Left cardiac atrium (tissue), 4 donors: ENCODE results near the gene PCSK5. TPM values are rescaled to one million over a fixed set of nuclear protein-coding genes. Genes with fewer than 3 reads are reported as not detected.
"Not testable (repeated sequence)": the region's sequence is repeated elsewhere in the genome, so short reads cannot be mapped to it uniquely, and the experiment has no call there.

Experiments used
- ATAC-seq, 2 donors: fragments of 200-7000 bp; cut with Tn5 transposase; one replicate each; pipeline ENCODE4 v1.9.1; 2020; ENCODE audit warnings: mild to moderate bottlenecking in 2 of 2, moderate library complexity in 2 of 2
- DNase-seq: peaks from one replicate; pipeline ENCODE4 v3.0.0-alpha.2; 2020
- intact Hi-C, 2 donors: fragments of 100-400 bp; cut with DNase I; formaldehyde crosslinking; loops; one replicate each; pipeline versions ENCODE4 v1.14.1 to v1.15.1; 2022 to 2023
- total RNA-seq, 2 donors: library from RNA; stranded (reverse); fragmentation: NEBNext Ultra II Directional; extraction: Animal tissue kit (Norgen Biotek cat#: 25700); gene quantifications; one replicate each; pipeline ENCODE4 v1.2.1, GENCODE V29; 2021
- donor health status: DM: no; HTN: yes; CAD: no.
- donor health status: DM: no; HTN: yes; CAD: no; lungs with severe emphysema.
- donor health status: DM: yes; HTN: yes; CAD: no.
- donor health status: Dilated cardiomyopathy.

The PCSK5 gene
- total RNA-seq, 2 donors from 2014 or later, result 7.9 to 9.3 TPM

GRCh38 chr9:75880618-75881017, 9.9 kb upstream of the PCSK5 start:
- intact Hi-C loops, result no loop called here
- ATAC-seq (no peak), DNase-seq (no peak)

GRCh38 chr9:75881761-75882160, 8.7 kb upstream of the PCSK5 start:
- ATAC-seq (no peak), DNase-seq (no peak)
- intact Hi-C loops, result no loop called here

- intact Hi-C loops, result no loop called here
- ATAC-seq, result no peak
- DNase-seq, result no peak
Observed at GRCh38 chr9:75885652-75886051, 4.8 kb upstream of the PCSK5 start.

GRCh38 chr9:75889577-75889976, 896 bp upstream of the PCSK5 start:
- intact Hi-C loops, result no loop called here
- peak in 1 of 2 donors; percentile 2 for ATAC-seq
- DNase-seq, result peak; percentile 25

GRCh38 chr9:75889977-75890471, 449 bp upstream of the PCSK5 start:
- ATAC-seq, result peak; percentile 32 to 52
- intact Hi-C loops, result loop anchor here in 1 of 2 donors (5.0 kb wide), 2 partner anchors 62 to 412 kb away; no protein-coding TSS in a partner anchor

GRCh38 chr9:75891277-75891741, 836 bp downstream of the PCSK5 start:
- intact Hi-C loops, result loop anchor here in 1 of 2 donors (5.0 kb wide), 2 partner anchors 61 to 411 kb away; no protein-coding TSS in a partner anchor
- peak; percentile 4 to 13 for ATAC-seq
- peak; percentile 37 for DNase-seq

More at GRCh38 chr9:75889977-75890471, 449 bp upstream of the PCSK5 start:
- DNase-seq, result peak; percentile 36

- intact Hi-C loops, result loop anchor here in 1 of 2 donors (5.0 kb wide), 2 partner anchors 61 to 411 kb away; no protein-coding TSS in a partner anchor
- no peak for ATAC-seq
- peak; percentile 30 for DNase-seq
Observed at GRCh38 chr9:75891771-75892215, 1.3 kb downstream of the PCSK5 start.

- ATAC-seq, result peak; percentile 2 to 5
- peak; percentile 44 for DNase-seq
- intact Hi-C loops, result loop anchor here in 1 of 2 donors (5.0 kb wide), 2 partner anchors 60 to 410 kb away; no protein-coding TSS in a partner anchor
Observed at GRCh38 chr9:75892216-75892911, 1.9 kb downstream of the PCSK5 start.

GRCh38 chr9:75893106-75893505, 2.6 kb downstream of the PCSK5 start:
- ATAC-seq, result no peak
- DNase-seq, result no peak
- intact Hi-C loops, result loop anchor here in 1 of 2 donors (5.0 kb wide), 2 partner anchors 59 to 409 kb away; no protein-coding TSS in a partner anchor

GRCh38 chr9:75894566-75894965, 4.1 kb downstream of the PCSK5 start:
- ATAC-seq, result no peak
- intact Hi-C loops, result loop anchor here in 1 of 2 donors (5.0 kb wide), 2 partner anchors 58 to 408 kb away; no protein-coding TSS in a partner anchor
- no peak for DNase-seq

- intact Hi-C loops, result no loop called here
- ATAC-seq, result no peak
- DNase-seq, result no peak
Observed at GRCh38 chr9:75895112-75895511, 4.6 kb downstream of the PCSK5 start.

- ATAC-seq (peak; percentile 7 to 31), DNase-seq (no peak)
- intact Hi-C loops, result no loop called here
Observed at GRCh38 chr9:75896193-75896592, 5.7 kb downstream of the PCSK5 start.

- DNase-seq, ATAC-seq, intact Hi-C loops: not testable (repeated sequence)
Observed at GRCh38 chr9:75900893-75901524, 10.5 kb downstream of the PCSK5 start.

GRCh38 chr9:75903785-75904360, 13.4 kb downstream of the PCSK5 start:
- intact Hi-C loops, result no loop called here
- ATAC-seq (no peak), DNase-seq (no peak)

- ATAC-seq, result no peak
- intact Hi-C loops, result no loop called here
- DNase-seq, result no peak
Observed at GRCh38 chr9:75904364-75904763, 13.9 kb downstream of the PCSK5 start.

GRCh38 chr9:75906531-75906930, 16.1 kb downstream of the PCSK5 start:
- intact Hi-C loops, result no loop called here
- ATAC-seq, result no peak

GRCh38 chr9:75907329-75907728, 16.9 kb downstream of the PCSK5 start:
- DNase-seq, result no peak
- ATAC-seq, result peak; percentile 71 to 78
- intact Hi-C loops, result no loop called here

More at GRCh38 chr9:75906531-75906930, 16.1 kb downstream of the PCSK5 start:
- DNase-seq, result no peak

- intact Hi-C loops, result no loop called here
- ATAC-seq (no peak), DNase-seq (no peak)
Observed at GRCh38 chr9:75907923-75908322, 17.4 kb downstream of the PCSK5 start.

- intact Hi-C loops, result no loop called here
- ATAC-seq (no peak), DNase-seq (no peak)
Observed at GRCh38 chr9:75909776-75910175, 19.3 kb downstream of the PCSK5 start.
